ENCODE measurements around the gene SMYD3.
"Not testable (repeated sequence)": the region's sequence is repeated elsewhere in the genome, so short reads cannot be mapped to it uniquely, and the experiment has no call there.

SMYD3 gene

GRCh38 chr1:245827301-245827700 is 679.8 kb downstream of the SMYD3 start:
- H3K36me3 Mint-ChIP-seq, result peaks cover 29% of the 10 kb centered on the region
- no peak overlapping the region for H3K27ac Mint-ChIP-seq
- H3K4me3 Mint-ChIP-seq, result no peak overlapping the region

GRCh38 chr1:245825128-245825901 is 681.8 kb downstream of the SMYD3 start:
- Mint-ChIP-seq H3K27ac (no peak overlapping the region), H3K36me3 (peaks cover 24% of the 10 kb centered on the region), H3K9me3 (ENCODE audit: low read depth) (no peaks in the 10 kb centered on the region), H3K27me3 (no peaks in the 10 kb centered on the region), H3K4me3 (no peak overlapping the region), H3K4me1 (ENCODE audit: low read depth) (no peaks in the 10 kb centered on the region)

More at GRCh38 chr1:245827301-245827700, 679.8 kb downstream of the SMYD3 start:
- Mint-ChIP-seq H3K9me3 (ENCODE audit: low read depth) (no peaks in the 10 kb centered on the region), H3K4me1 (ENCODE audit: low read depth) (no peaks in the 10 kb centered on the region), H3K27me3 (no peaks in the 10 kb centered on the region)

GRCh38 chr1:245823408-245824147 is 683.5 kb downstream of the SMYD3 start:
- Mint-ChIP-seq H3K27ac (no peak overlapping the region), H3K36me3 (peaks cover 20% of the 10 kb centered on the region), H3K9me3 (ENCODE audit: low read depth) (no peaks in the 10 kb centered on the region), H3K4me1 (ENCODE audit: low read depth) (no peaks in the 10 kb centered on the region), H3K4me3 (no peak overlapping the region), H3K27me3 (no peaks in the 10 kb centered on the region)

- no peaks in the 10 kb centered on the region for H3K4me1 Mint-ChIP-seq (ENCODE audit: low read depth)
- no peaks in the 10 kb centered on the region for H3K27me3 Mint-ChIP-seq
- H3K9me3 Mint-ChIP-seq (ENCODE audit: low read depth), result no peaks in the 10 kb centered on the region
- H3K36me3 Mint-ChIP-seq, result peaks cover 20% of the 10 kb centered on the region
- H3K4me3 Mint-ChIP-seq, result no peak overlapping the region
- no peak overlapping the region for H3K27ac Mint-ChIP-seq
These were observed 684.1 kb downstream of the SMYD3 start for GRCh38 chr1:245822996-245823395.

- H3K27me3 Mint-ChIP-seq; H3K27ac Mint-ChIP-seq; H3K4me1 Mint-ChIP-seq (ENCODE audit: low read depth); H3K9me3 Mint-ChIP-seq (ENCODE audit: low read depth); H3K4me3 Mint-ChIP-seq; H3K36me3 Mint-ChIP-seq: not testable (repeated sequence)
These were observed 688.7 kb downstream of the SMYD3 start for GRCh38 chr1:245818363-245818762.

- not testable (repeated sequence) for H3K27me3 Mint-ChIP-seq
These were observed 690.6 kb downstream of the SMYD3 start for GRCh38 chr1:245816496-245816895.

GRCh38 chr1:245814651-245815050 is 692.4 kb downstream of the SMYD3 start:
- H3K27me3 Mint-ChIP-seq, result no peaks in the 10 kb centered on the region
- H3K27ac Mint-ChIP-seq, result no peak overlapping the region
- no peaks in the 10 kb centered on the region for H3K9me3 Mint-ChIP-seq (ENCODE audit: low read depth)
- no peak overlapping the region for H3K4me3 Mint-ChIP-seq
- no peaks in the 10 kb centered on the region for H3K4me1 Mint-ChIP-seq (ENCODE audit: low read depth)
- peaks cover 5% of the 10 kb centered on the region for H3K36me3 Mint-ChIP-seq

More at GRCh38 chr1:245816496-245816895, 690.6 kb downstream of the SMYD3 start:
- H3K9me3 Mint-ChIP-seq (ENCODE audit: low read depth); H3K36me3 Mint-ChIP-seq; H3K4me3 Mint-ChIP-seq; H3K27ac Mint-ChIP-seq; H3K4me1 Mint-ChIP-seq (ENCODE audit: low read depth): not testable (repeated sequence)

GRCh38 chr1:245812278-245812677 is 694.8 kb downstream of the SMYD3 start:
- H3K27me3 Mint-ChIP-seq, result no peaks in the 10 kb centered on the region
- H3K4me1 Mint-ChIP-seq (ENCODE audit: low read depth), result peaks cover 7% of the 10 kb centered on the region
- no peaks in the 10 kb centered on the region for H3K9me3 Mint-ChIP-seq (ENCODE audit: low read depth)
- peaks cover 5% of the 10 kb centered on the region for H3K36me3 Mint-ChIP-seq
- no peak overlapping the region for H3K27ac Mint-ChIP-seq
- no peak overlapping the region for H3K4me3 Mint-ChIP-seq

GRCh38 chr1:245810789-245811337 is 696.2 kb downstream of the SMYD3 start:
- peaks cover 5% of the 10 kb centered on the region for H3K36me3 Mint-ChIP-seq
- no peak overlapping the region for H3K27ac Mint-ChIP-seq
- no peaks in the 10 kb centered on the region for H3K27me3 Mint-ChIP-seq
- H3K4me3 Mint-ChIP-seq, result no peak overlapping the region
- H3K9me3 Mint-ChIP-seq (ENCODE audit: low read depth), result no peaks in the 10 kb centered on the region
- H3K4me1 Mint-ChIP-seq (ENCODE audit: low read depth), result peaks cover 8% of the 10 kb centered on the region

GRCh38 chr1:245810181-245810769 is 696.8 kb downstream of the SMYD3 start:
- no peaks in the 10 kb centered on the region for H3K9me3 Mint-ChIP-seq (ENCODE audit: low read depth)
- no peak overlapping the region for H3K4me3 Mint-ChIP-seq
- no peak overlapping the region for H3K27ac Mint-ChIP-seq

GRCh38 chr1:245809361-245809760 is 697.7 kb downstream of the SMYD3 start:
- no peaks in the 10 kb centered on the region for H3K9me3 Mint-ChIP-seq (ENCODE audit: low read depth)
- H3K27ac Mint-ChIP-seq, result no peak overlapping the region

More at GRCh38 chr1:245810181-245810769, 696.8 kb downstream of the SMYD3 start:
- H3K27me3 Mint-ChIP-seq, result no peaks in the 10 kb centered on the region
- H3K36me3 Mint-ChIP-seq, result peaks cover 5% of the 10 kb centered on the region
- H3K4me1 Mint-ChIP-seq (ENCODE audit: low read depth), result peaks cover 8% of the 10 kb centered on the region

GRCh38 chr1:245807954-245808719 is 698.9 kb downstream of the SMYD3 start:
- Mint-ChIP-seq H3K27ac (no peak overlapping the region), H3K4me3 (no peak overlapping the region), H3K36me3 (peaks cover 9% of the 10 kb centered on the region), H3K27me3 (no peaks in the 10 kb centered on the region), H3K4me1 (ENCODE audit: low read depth) (peaks cover 8% of the 10 kb centered on the region), H3K9me3 (ENCODE audit: low read depth) (no peaks in the 10 kb centered on the region)

More at GRCh38 chr1:245809361-245809760, 697.7 kb downstream of the SMYD3 start:
- Mint-ChIP-seq H3K36me3 (peaks cover 9% of the 10 kb centered on the region), H3K4me3 (no peak overlapping the region), H3K4me1 (ENCODE audit: low read depth) (peaks cover 8% of the 10 kb centered on the region), H3K27me3 (no peaks in the 10 kb centered on the region)

- Mint-ChIP-seq H3K27ac (no peak overlapping the region), H3K36me3 (peaks cover 9% of the 10 kb centered on the region), H3K9me3 (ENCODE audit: low read depth) (no peaks in the 10 kb centered on the region), H3K4me3 (no peak overlapping the region), H3K27me3 (no peaks in the 10 kb centered on the region), H3K4me1 (ENCODE audit: low read depth) (peaks cover 8% of the 10 kb centered on the region)
These were observed 699.8 kb downstream of the SMYD3 start for GRCh38 chr1:245807306-245807705.

GRCh38 chr1:245805532-245805931 is 701.5 kb downstream of the SMYD3 start:
- H3K27me3 Mint-ChIP-seq, result no peaks in the 10 kb centered on the region
- peaks cover 8% of the 10 kb centered on the region for H3K4me1 Mint-ChIP-seq (ENCODE audit: low read depth)
- peaks cover 9% of the 10 kb centered on the region for H3K36me3 Mint-ChIP-seq
- H3K4me3 Mint-ChIP-seq, result no peak overlapping the region
- no peaks in the 10 kb centered on the region for H3K9me3 Mint-ChIP-seq (ENCODE audit: low read depth)
- no peak overlapping the region for H3K27ac Mint-ChIP-seq

Measured in activated naive CD8-positive, alpha-beta T cell (primary cell).